ENCODE measurements around the gene FRAT1. TPM values are rescaled to one million over a fixed set of nuclear protein-coding genes. Genes with fewer than 3 reads are reported as not detected.

Gene FRAT1
- polyA plus RNA-seq, 1 donor (not counting 4 experiments of a cell fraction or from before 2014, with no cell fraction given) = 0.34 TPM

DNA sequence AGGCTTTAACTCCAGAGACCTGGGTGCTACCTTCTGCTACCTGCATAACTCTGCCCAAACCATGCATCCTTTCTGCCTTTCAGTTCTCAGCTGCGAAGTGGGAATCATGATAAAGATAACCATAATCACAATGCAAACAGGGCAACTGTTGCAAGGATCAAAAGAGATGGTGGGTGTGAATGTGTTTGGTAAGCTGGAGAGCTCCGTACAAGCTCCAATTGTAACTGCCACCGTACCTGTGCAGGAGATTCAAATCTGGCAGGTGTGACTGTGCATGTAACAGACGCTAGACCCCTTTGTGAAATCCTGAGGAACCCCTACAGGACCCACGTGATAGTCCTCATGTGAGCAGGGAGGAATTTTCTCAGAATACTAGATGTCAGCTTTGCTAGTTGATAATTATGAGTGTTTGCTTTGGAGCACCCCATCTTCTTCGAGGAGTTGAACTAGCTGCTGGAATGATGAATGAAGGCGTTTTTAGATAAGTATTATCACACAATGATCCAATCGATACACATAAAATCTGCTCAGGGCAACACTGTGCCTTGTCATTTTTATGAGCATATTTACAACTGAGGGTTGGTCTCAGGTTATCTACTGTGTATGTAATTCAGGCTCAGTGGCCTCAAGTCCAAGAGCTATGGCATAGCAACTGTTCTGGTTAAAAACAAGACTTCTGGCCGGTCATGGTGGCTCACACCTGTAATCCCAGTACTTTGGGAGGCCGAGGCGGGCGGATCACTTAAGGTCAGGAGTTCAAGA is 30.9 kb downstream of the FRAT1 start:
- H3K27ac ChIP-seq (ENCODE audit: control insufficient read depth, insufficient read depth, low read length) = no peak overlapping the region
- no peak overlapping the region for H3K9ac ChIP-seq (ENCODE audit: control insufficient read depth, extremely low read depth, insufficient read depth, low read length)
- H3K4me3 ChIP-seq (ENCODE audit: control insufficient read depth in 2 of 3, extremely low read depth in 1 of 3, insufficient read depth in 2 of 3, low read depth in 1 of 3, low read length in 3 of 3) = no peak overlapping the region
- TF ChIP-seq CTCF (optimal IDR thresholded peaks at IDR 0.05 in 1 of 3, IDR thresholded peaks at IDR 0.05 in 1 of 3, conservative IDR thresholded peaks at IDR 0.05 in 1 of 3; ENCODE audit: extremely low read depth in 1 of 3, insufficient read depth in 2 of 3, low read length in 3 of 3) (no peak), EZH2 (IDR thresholded peaks at IDR 0.05; ENCODE audit: low read length) (no peak)
- no peaks in the 10 kb centered on the region for H3K79me2 ChIP-seq (ENCODE audit: control insufficient read depth, insufficient read depth, low read length)
- H4K20me1 ChIP-seq (ENCODE audit: control insufficient read depth, extremely low read depth, insufficient read depth, low read length) = no peaks in the 10 kb centered on the region
- H3K4me1 ChIP-seq (ENCODE audit: control insufficient read depth, extremely low read depth, insufficient read depth, low read length) = no peaks in the 10 kb centered on the region
- peaks cover 4 to 12% of the 10 kb centered on the region in 2 experiments for H3K36me3 ChIP-seq (ENCODE audit: control insufficient read depth in 2 of 2, extremely low read depth in 1 of 2, insufficient read depth in 2 of 2, low read length in 2 of 2)
- H2AFZ ChIP-seq (ENCODE audit: control insufficient read depth, low read length) = no peak overlapping the region
- DNase-seq (ENCODE audit: low read depth, low spot score) = no peak
- H3K27me3 ChIP-seq (ENCODE audit: control insufficient read depth, extremely low read depth, insufficient read depth, low read length) = no peaks in the 10 kb centered on the region
- H3K9me3 ChIP-seq (ENCODE audit: control insufficient read depth, low read depth, low read length) = no peaks in the 10 kb centered on the region
- no peak for FAIRE-seq
- H3K4me2 ChIP-seq (ENCODE audit: control insufficient read depth, extremely low read depth, insufficient read depth, low read depth, low read length) = no peak overlapping the region
- no peaks in the 10 kb centered on the region for H3K9me1 ChIP-seq (ENCODE audit: control insufficient read depth, extremely low read depth, insufficient read depth, low read length)
- dilution Hi-C loops (cut with MboI; ENCODE audit: extremely low pct_ligation_motif_present, low sequenced_read_pairs) = no loop called here

- H3K36me3 ChIP-seq (ENCODE audit: control insufficient read depth in 2 of 2, extremely low read depth in 1 of 2, insufficient read depth in 2 of 2, low read length in 2 of 2) = peaks cover 26 to 28% of the 10 kb centered on the region in 2 experiments
- H3K27me3 ChIP-seq (ENCODE audit: control insufficient read depth, extremely low read depth, insufficient read depth, low read length) = no peaks in the 10 kb centered on the region
- no peak overlapping the region for H3K4me2 ChIP-seq (ENCODE audit: control insufficient read depth, extremely low read depth, insufficient read depth, low read depth, low read length)
- H3K9me3 ChIP-seq (ENCODE audit: control insufficient read depth, low read depth, low read length) = no peaks in the 10 kb centered on the region
- no peak overlapping the region for H3K9ac ChIP-seq (ENCODE audit: control insufficient read depth, extremely low read depth, insufficient read depth, low read length)
- H4K20me1 ChIP-seq (ENCODE audit: control insufficient read depth, extremely low read depth, insufficient read depth, low read length) = no peaks in the 10 kb centered on the region
- FAIRE-seq (no peak), DNase-seq (ENCODE audit: low read depth, low spot score) (no peak)
- no peak overlapping the region for H3K27ac ChIP-seq (ENCODE audit: control insufficient read depth, insufficient read depth, low read length)
- no peak overlapping the region for H2AFZ ChIP-seq (ENCODE audit: control insufficient read depth, low read length)
- dilution Hi-C loops (cut with MboI; ENCODE audit: extremely low pct_ligation_motif_present, low sequenced_read_pairs) = no loop called here
- no peaks in the 10 kb centered on the region for H3K9me1 ChIP-seq (ENCODE audit: control insufficient read depth, extremely low read depth, insufficient read depth, low read length)
- no peak for TF ChIP-seq EZH2 (IDR thresholded peaks at IDR 0.05; ENCODE audit: low read length)
- no peak for TF ChIP-seq CTCF (optimal IDR thresholded peaks at IDR 0.05 in 1 of 3, IDR thresholded peaks at IDR 0.05 in 1 of 3, conservative IDR thresholded peaks at IDR 0.05 in 1 of 3; ENCODE audit: extremely low read depth in 1 of 3, insufficient read depth in 2 of 3, low read length in 3 of 3)
- no peak overlapping the region for H3K4me3 ChIP-seq (ENCODE audit: control insufficient read depth in 2 of 3, extremely low read depth in 1 of 3, insufficient read depth in 2 of 3, low read depth in 1 of 3, low read length in 3 of 3)
- H3K4me1 ChIP-seq (ENCODE audit: control insufficient read depth, extremely low read depth, insufficient read depth, low read length) = no peaks in the 10 kb centered on the region
- H3K79me2 ChIP-seq (ENCODE audit: control insufficient read depth, insufficient read depth, low read length) = no peaks in the 10 kb centered on the region
These were observed 34.9 kb downstream of the FRAT1 start for GRCh38 chr10:97353945-97354344.
